Measurements from ENCODE around the gene SAFB.

SAFB gene

DNA sequence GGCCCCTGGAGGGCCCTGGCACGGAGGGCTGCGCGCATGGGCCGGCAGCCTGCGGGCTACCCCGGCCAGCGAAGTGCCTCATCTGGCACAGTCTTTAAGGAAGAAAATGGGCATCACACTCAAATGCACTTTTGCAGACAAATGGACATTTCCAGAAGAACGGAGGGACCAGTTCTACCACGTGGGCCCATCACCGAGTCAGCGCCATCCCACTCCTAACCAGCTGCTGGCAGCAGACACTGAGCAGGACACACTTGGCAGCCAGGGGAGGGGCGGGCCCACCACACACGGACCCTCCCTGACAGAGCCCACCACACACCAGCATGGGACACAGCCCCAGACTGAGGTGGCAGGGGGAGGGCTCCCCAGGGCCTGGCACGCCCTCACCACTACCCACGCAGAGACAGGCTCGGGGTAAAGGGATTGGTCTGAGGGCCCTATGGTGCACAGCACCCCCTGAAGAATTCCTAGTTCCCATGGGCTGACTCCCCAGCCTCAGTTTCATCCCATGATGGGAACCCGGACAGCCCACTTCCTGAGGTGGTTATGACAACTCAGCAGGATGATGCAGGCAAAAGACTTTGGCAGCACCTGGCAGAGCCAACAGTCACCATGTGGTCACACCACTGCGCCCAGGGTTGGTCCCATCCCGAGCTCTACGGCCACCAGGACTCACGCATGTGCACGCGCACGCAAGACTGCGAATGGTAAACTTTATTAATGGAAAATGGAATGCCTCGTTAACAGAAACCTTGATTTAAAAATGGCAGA, 36.4 kb upstream of the SAFB start:
- Histone ChIP-seq H4K8ac (ENCODE audit: low read depth, low read length) (no peak overlapping the region), H2BK15ac (ENCODE audit: low read length) (peak overlapping the region; percentile 37), H3K9ac (ENCODE audit: low read depth, low read length, poor library complexity) (peak overlapping the region; percentile 83), H2AK5ac (ENCODE audit: low read depth, low read length) (peak overlapping the region; percentile 61), H2AFZ (ENCODE audit: low read length) (no peak overlapping the region), H3K4ac (ENCODE audit: low read length) (peak overlapping the region; percentile 19), H3K4me3 (ENCODE audit: low read length in 2 of 2) (peak overlapping the region in 1 of 2 donors; percentile 21), H3K23ac (ENCODE audit: low read depth, low read length, poor library complexity) (peak overlapping the region; percentile 76), H2BK120ac (ENCODE audit: low read depth, low read length) (no peak overlapping the region), H2BK5ac (ENCODE audit: low read length) (peak overlapping the region; percentile 59), H3K27ac (replicated peaks; ENCODE audit: low read length) (peak overlapping the region; percentile 85), H3K79me1 (ENCODE audit: low read depth, low read length) (peaks cover 1% of the 10 kb centered on the region), H2BK12ac (ENCODE audit: low read length) (peak overlapping the region; percentile 92), H4K91ac (ENCODE audit: low read depth, low read length, poor library complexity) (no peak overlapping the region), H3K4me1 (ENCODE audit: control insufficient read depth in 2 of 2, insufficient read depth in 1 of 2, low read depth in 1 of 2, low read length in 2 of 2) (peaks cover 13 to 15% of the 10 kb centered on the region in 2 donors), H3K18ac (ENCODE audit: low read length) (peak overlapping the region; percentile 93), H3K27me3 (ENCODE audit: control insufficient read depth in 3 of 3, insufficient read depth in 3 of 3, low read depth in 1 of 3, low read length in 3 of 3) (no peaks in the 10 kb centered on the region), H3K9me3 (replicated peaks in 1 of 2; ENCODE audit: control insufficient read depth in 2 of 2, insufficient read depth in 1 of 2, low read depth in 1 of 2, low read length in 2 of 2) (no peaks in the 10 kb centered on the region), H3K4me2 (ENCODE audit: insufficient read depth, low read length, poor library complexity, severe bottlenecking) (peak overlapping the region; percentile 41), H3K14ac (ENCODE audit: low read length) (peak overlapping the region; percentile 95), H3K36me3 (replicated peaks in 1 of 2; ENCODE audit: control insufficient read depth in 2 of 2, insufficient read depth in 2 of 2, low read length in 2 of 2) (peaks cover 26 to 75% of the 10 kb centered on the region in 2 donors)
- no peak for DNase-seq (ENCODE audit: low spot score)
- WGBS, 2 donors (ENCODE audit: extremely low coverage in 2 of 2, insufficient read length in 2 of 2, insufficient replicate concordance in 1 of 2) = no CpG with 5 or more reads among the region's 26 CpGs

DNA sequence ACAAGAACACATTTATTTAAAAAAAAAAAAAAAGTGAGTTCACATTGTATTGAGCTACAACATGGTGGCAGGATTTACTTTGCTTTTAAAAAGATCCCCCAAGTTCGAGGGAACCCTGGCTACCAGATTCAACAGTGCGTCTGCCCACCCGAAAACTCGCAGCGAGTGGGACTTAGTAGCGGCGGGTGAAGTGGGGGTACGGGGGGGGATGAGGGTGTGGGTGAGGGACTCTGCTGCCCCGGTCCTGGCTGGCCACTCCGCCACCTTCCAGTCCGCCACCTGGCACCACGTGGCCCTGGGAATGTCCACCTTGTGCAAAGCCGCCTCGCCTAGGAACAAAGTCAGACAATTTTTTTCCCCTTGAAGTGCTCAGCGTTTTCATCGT, 35.8 kb upstream of the SAFB start:
- Histone ChIP-seq H3K4me1 (ENCODE audit: control insufficient read depth in 2 of 2, insufficient read depth in 1 of 2, low read depth in 1 of 2, low read length in 2 of 2) (peaks cover 13 to 15% of the 10 kb centered on the region in 2 donors), H3K23ac (ENCODE audit: low read depth, low read length, poor library complexity) (no peak overlapping the region), H3K18ac (ENCODE audit: low read length) (no peak overlapping the region), H2BK120ac (ENCODE audit: low read depth, low read length) (no peak overlapping the region), H3K27me3 (ENCODE audit: control insufficient read depth in 3 of 3, insufficient read depth in 3 of 3, low read depth in 1 of 3, low read length in 3 of 3) (no peaks in the 10 kb centered on the region), H2AK5ac (ENCODE audit: low read depth, low read length) (no peak overlapping the region), H3K79me1 (ENCODE audit: low read depth, low read length) (peaks cover 1% of the 10 kb centered on the region), H4K91ac (ENCODE audit: low read depth, low read length, poor library complexity) (no peak overlapping the region), H3K4me3 (ENCODE audit: low read length in 2 of 2) (no peak overlapping the region), H2BK12ac (ENCODE audit: low read length) (no peak overlapping the region), H3K14ac (ENCODE audit: low read length) (no peak overlapping the region), H3K9me3 (replicated peaks in 1 of 2; ENCODE audit: control insufficient read depth in 2 of 2, insufficient read depth in 1 of 2, low read depth in 1 of 2, low read length in 2 of 2) (no peaks in the 10 kb centered on the region), H3K9ac (ENCODE audit: low read depth, low read length, poor library complexity) (no peak overlapping the region), H3K27ac (replicated peaks; ENCODE audit: low read length) (no peak overlapping the region), H2BK5ac (ENCODE audit: low read length) (peak overlapping the region; percentile 57), H3K4ac (ENCODE audit: low read length) (no peak overlapping the region), H3K36me3 (replicated peaks in 1 of 2; ENCODE audit: control insufficient read depth in 2 of 2, insufficient read depth in 2 of 2, low read length in 2 of 2) (peaks cover 32 to 78% of the 10 kb centered on the region in 2 donors), H2AFZ (ENCODE audit: low read length) (no peak overlapping the region), H4K8ac (ENCODE audit: low read depth, low read length) (no peak overlapping the region), H2BK15ac (ENCODE audit: low read length) (no peak overlapping the region), H3K4me2 (ENCODE audit: insufficient read depth, low read length, poor library complexity, severe bottlenecking) (no peak overlapping the region)
- DNase-seq (ENCODE audit: low spot score) = no peak
- WGBS, 2 donors (ENCODE audit: extremely low coverage in 2 of 2, insufficient read length in 2 of 2, insufficient replicate concordance in 1 of 2) = no CpG with 5 or more reads among the region's 16 CpGs

DNA sequence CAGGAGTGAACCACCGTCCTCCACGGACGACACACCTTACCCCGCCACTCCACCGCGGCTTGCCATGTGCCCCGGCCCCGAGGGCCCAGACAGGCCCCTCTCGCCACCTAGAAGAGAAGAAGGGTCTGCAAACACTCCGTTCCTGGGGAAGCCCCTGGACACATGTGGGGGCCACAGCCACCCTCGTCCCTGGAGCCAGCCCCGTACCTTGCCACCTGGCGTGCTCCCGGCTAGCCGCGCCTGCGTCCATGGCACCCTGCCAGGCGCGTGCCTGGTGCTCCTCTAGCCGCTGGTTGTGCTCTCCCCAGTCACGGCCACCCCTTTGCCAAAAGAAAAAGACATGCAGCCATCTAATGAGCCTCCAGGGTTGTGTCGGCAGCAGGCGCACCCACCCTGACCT, 35.2 kb upstream of the SAFB start:
- H3K9ac ChIP-seq (ENCODE audit: low read depth, low read length, poor library complexity) = no peak overlapping the region
- H2BK5ac ChIP-seq (ENCODE audit: low read length) = peak overlapping the region; percentile 57
- DNase-seq (ENCODE audit: low spot score) = no peak
- no peaks in the 10 kb centered on the region for H3K27me3 ChIP-seq (ENCODE audit: control insufficient read depth in 3 of 3, insufficient read depth in 3 of 3, low read depth in 1 of 3, low read length in 3 of 3)
- H3K36me3 ChIP-seq (replicated peaks in 1 of 2; ENCODE audit: control insufficient read depth in 2 of 2, insufficient read depth in 2 of 2, low read length in 2 of 2) = peaks cover 36 to 78% of the 10 kb centered on the region in 2 donors
- no peaks in the 10 kb centered on the region for H3K9me3 ChIP-seq (replicated peaks in 1 of 2; ENCODE audit: control insufficient read depth in 2 of 2, insufficient read depth in 1 of 2, low read depth in 1 of 2, low read length in 2 of 2)
- H3K27ac ChIP-seq (replicated peaks; ENCODE audit: low read length) = no peak overlapping the region
- H3K18ac ChIP-seq (ENCODE audit: low read length) = no peak overlapping the region
- no peak overlapping the region for H3K4ac ChIP-seq (ENCODE audit: low read length)
- no peak overlapping the region for H3K14ac ChIP-seq (ENCODE audit: low read length)
- no peak overlapping the region for H4K8ac ChIP-seq (ENCODE audit: low read depth, low read length)
- peaks cover 13 to 15% of the 10 kb centered on the region in 2 donors for H3K4me1 ChIP-seq (ENCODE audit: control insufficient read depth in 2 of 2, insufficient read depth in 1 of 2, low read depth in 1 of 2, low read length in 2 of 2)
- H2AK5ac ChIP-seq (ENCODE audit: low read depth, low read length) = peak overlapping the region; percentile 56
- no peak overlapping the region for H4K91ac ChIP-seq (ENCODE audit: low read depth, low read length, poor library complexity)
- H3K23ac ChIP-seq (ENCODE audit: low read depth, low read length, poor library complexity) = peak overlapping the region; percentile 27
- H2BK12ac ChIP-seq (ENCODE audit: low read length) = no peak overlapping the region
- H2AFZ ChIP-seq (ENCODE audit: low read length) = no peak overlapping the region
- H3K4me3 ChIP-seq (ENCODE audit: low read length in 2 of 2) = no peak overlapping the region
- no peak overlapping the region for H2BK120ac ChIP-seq (ENCODE audit: low read depth, low read length)
- H3K79me1 ChIP-seq (ENCODE audit: low read depth, low read length) = peaks cover 1% of the 10 kb centered on the region
- no peak overlapping the region for H3K4me2 ChIP-seq (ENCODE audit: insufficient read depth, low read length, poor library complexity, severe bottlenecking)
- WGBS, 2 donors (ENCODE audit: extremely low coverage in 2 of 2, insufficient read length in 2 of 2, insufficient replicate concordance in 1 of 2) = no CpG with 5 or more reads among the region's 23 CpGs
- no peak overlapping the region for H2BK15ac ChIP-seq (ENCODE audit: low read length)

DNA sequence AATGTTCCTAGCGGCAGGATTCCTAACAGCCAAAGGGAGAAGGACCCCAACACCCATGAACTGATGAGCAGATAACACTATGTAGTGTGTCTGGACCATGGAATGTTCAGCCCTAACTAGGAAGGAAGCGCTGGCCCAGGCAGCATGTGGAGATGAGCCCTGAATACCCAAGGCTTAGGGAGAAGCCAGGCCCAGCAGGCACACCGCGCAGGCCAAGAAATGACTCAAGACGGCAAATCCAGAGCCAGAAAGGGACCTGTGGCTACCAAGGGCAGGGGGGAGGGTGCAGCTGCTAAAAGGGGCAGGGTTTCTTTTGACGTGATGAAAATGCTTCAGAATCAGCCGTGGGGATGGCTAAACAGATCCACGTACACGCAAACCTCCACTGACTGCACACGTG, 34.4 kb upstream of the SAFB start:
- H3K4ac ChIP-seq (ENCODE audit: low read length) = no peak overlapping the region
- peaks cover 13 to 15% of the 10 kb centered on the region in 2 donors for H3K4me1 ChIP-seq (ENCODE audit: control insufficient read depth in 2 of 2, insufficient read depth in 1 of 2, low read depth in 1 of 2, low read length in 2 of 2)
- H3K23ac ChIP-seq (ENCODE audit: low read depth, low read length, poor library complexity) = no peak overlapping the region
- H2BK5ac ChIP-seq (ENCODE audit: low read length) = no peak overlapping the region
- WGBS, 2 donors (ENCODE audit: extremely low coverage in 2 of 2, insufficient read length in 2 of 2, insufficient replicate concordance in 1 of 2) = no CpG with 5 or more reads among the region's 10 CpGs
- H3K4me2 ChIP-seq (ENCODE audit: insufficient read depth, low read length, poor library complexity, severe bottlenecking) = no peak overlapping the region
- H4K91ac ChIP-seq (ENCODE audit: low read depth, low read length, poor library complexity) = no peak overlapping the region
- H3K9me3 ChIP-seq (replicated peaks in 1 of 2; ENCODE audit: control insufficient read depth in 2 of 2, insufficient read depth in 1 of 2, low read depth in 1 of 2, low read length in 2 of 2) = no peaks in the 10 kb centered on the region
- no peak overlapping the region for H2BK12ac ChIP-seq (ENCODE audit: low read length)
- DNase-seq (ENCODE audit: low spot score) = no peak
- H3K4me3 ChIP-seq (ENCODE audit: low read length in 2 of 2) = no peak overlapping the region
- H2BK120ac ChIP-seq (ENCODE audit: low read depth, low read length) = no peak overlapping the region
- no peak overlapping the region for H3K18ac ChIP-seq (ENCODE audit: low read length)
- H3K9ac ChIP-seq (ENCODE audit: low read depth, low read length, poor library complexity) = no peak overlapping the region
- no peak overlapping the region for H2AK5ac ChIP-seq (ENCODE audit: low read depth, low read length)
- no peak overlapping the region for H4K8ac ChIP-seq (ENCODE audit: low read depth, low read length)
- peaks cover 40 to 82% of the 10 kb centered on the region in 2 donors for H3K36me3 ChIP-seq (replicated peaks in 1 of 2; ENCODE audit: control insufficient read depth in 2 of 2, insufficient read depth in 2 of 2, low read length in 2 of 2)
- peaks cover 1% of the 10 kb centered on the region for H3K79me1 ChIP-seq (ENCODE audit: low read depth, low read length)
- H3K27ac ChIP-seq (replicated peaks; ENCODE audit: low read length) = no peak overlapping the region
- H2BK15ac ChIP-seq (ENCODE audit: low read length) = no peak overlapping the region
- H2AFZ ChIP-seq (ENCODE audit: low read length) = no peak overlapping the region
- no peaks in the 10 kb centered on the region for H3K27me3 ChIP-seq (ENCODE audit: control insufficient read depth in 3 of 3, insufficient read depth in 3 of 3, low read depth in 1 of 3, low read length in 3 of 3)
- no peak overlapping the region for H3K14ac ChIP-seq (ENCODE audit: low read length)

All from neuronal stem cell (in vitro differentiated cells).